Neural cell (in vitro differentiated cells): ENCODE data around the gene SELENOI. TPM values are rescaled to one million over a fixed set of nuclear protein-coding genes. Genes with fewer than 3 reads are reported as not detected.

Experiments used
- H2AFZ ChIP-seq: fragments of 200-600, 300-800 bp; sonication (generic), shearing (Covaris generic); 2 replicates; pipeline ENCODE4 v1.6.0; 2014; ENCODE audit warnings: low read depth, mild to moderate bottlenecking, antibody characterized with exemption, low read length, moderate library complexity
- H3F3A ChIP-seq: fragments of 200-600 bp; shearing (Covaris generic); 2 replicates; pipeline ENCODE4 v1.6.1; 2016; ENCODE audit warnings: mild to moderate bottlenecking, moderate library complexity, mixed read lengths, antibody characterized with exemption, low read length; ENCODE audit not compliant: insufficient read depth, poor library complexity, severe bottlenecking
- H3K27ac ChIP-seq: fragments of 200-600, 300-800 bp; sonication (generic), shearing (Covaris generic); 2 replicates; pipeline ENCODE4 v1.5.1; 2014; ENCODE audit warnings: mild to moderate bottlenecking, low read length, moderate library complexity
- H3K27me3 ChIP-seq: fragments of 300-800, 200-600 bp; sonication (generic), shearing (Covaris generic); 2 replicates; pipeline ENCODE4 v1.6.0; 2014; ENCODE audit warnings: mild to moderate bottlenecking, low read depth, low read length, moderate library complexity; ENCODE audit not compliant: insufficient read depth
- H3K36me3 ChIP-seq: fragments of 300-800, 200-600 bp; sonication (generic), shearing (Covaris generic); 2 replicates; pipeline ENCODE4 v1.5.1; 2014; ENCODE audit warnings: mild to moderate bottlenecking, antibody characterized with exemption, low read length, moderate library complexity; ENCODE audit not compliant: insufficient read depth
- H3K4me2 ChIP-seq: fragments of 300-800, 200-600 bp; sonication (generic), shearing (Covaris generic); 2 replicates; pipeline ENCODE4 v1.6.0; 2014; ENCODE audit warnings: mild to moderate bottlenecking, low read length
- H3K4me3 ChIP-seq: fragments of 300-800, 200-600 bp; sonication (generic), shearing (Covaris generic); 2 replicates; pipeline ENCODE4 v1.5.1; 2014; ENCODE audit warnings: mild to moderate bottlenecking, low read length, moderate library complexity
- H3K79me2 ChIP-seq: fragments of 200-600 bp; shearing (Covaris generic); replicated peaks from 2 replicates; pipeline ENCODE4 v1.6.0; 2014; ENCODE audit warnings: mild to moderate bottlenecking, low read length, moderate library complexity; ENCODE audit not compliant: insufficient read depth
- H3K9ac ChIP-seq: fragments of 300-800, 200-600 bp; sonication (generic), shearing (Covaris generic); 2 replicates; pipeline ENCODE4 v1.6.1; 2016; ENCODE audit warnings: mild to moderate bottlenecking, low read length, mixed read lengths
- H3K9me2 ChIP-seq: fragments of 200-600 bp; shearing (Covaris generic); 2 replicates; pipeline ENCODE4 v1.6.1; 2016; ENCODE audit warnings: mild to moderate bottlenecking, low read length, mixed read lengths; ENCODE audit not compliant: insufficient read depth
- H3K9me3 ChIP-seq: fragments of 200-600, 300-800 bp; sonication (generic), shearing (Covaris generic); 2 replicates; pipeline ENCODE4 v1.6.1; 2016; ENCODE audit warnings: mild to moderate bottlenecking, mixed run types, low read length, moderate library complexity, mixed read lengths
- H4K20me1 ChIP-seq: fragments of 200-600 bp; shearing (Covaris generic); 2 replicates; pipeline ENCODE4 v1.6.1; 2016; ENCODE audit warnings: mild to moderate bottlenecking, mixed run types; ENCODE audit not compliant: insufficient read depth
- EP300 ChIP-seq: fragments of 450-650 bp; conservative IDR thresholded peaks from 2 replicates; pipeline ENCODE4 v1.6.1; 2014; ENCODE audit warnings: antibody characterized with exemption, mild to moderate bottlenecking, moderate library complexity; ENCODE audit not compliant: poor library complexity, severe bottlenecking
- EZH2 ChIP-seq: fragments of 200-600, 300-800 bp; shearing (Covaris generic), sonication (generic); IDR thresholded peaks from 2 replicates; pipeline ENCODE4 v1.6.1; 2014; ENCODE audit warnings: antibody characterized with exemption, low read length, borderline replicate concordance, mild to moderate bottlenecking; ENCODE audit not compliant: insufficient read depth, poor library complexity, severe bottlenecking
- MXI1 ChIP-seq: fragments of 450-650 bp; conservative IDR thresholded peaks from 2 replicates; pipeline ENCODE4 v1.6.1; 2014; ENCODE audit warnings: antibody characterized with exemption, mild to moderate bottlenecking; ENCODE audit not compliant: poor library complexity, severe bottlenecking
- POLR2AphosphoS5 ChIP-seq: IDR thresholded peaks from 2 replicates; pipeline ENCODE4 v1.6.1; 2012
- RAD21 ChIP-seq: fragments of 450-650 bp; conservative IDR thresholded peaks from 2 replicates; pipeline ENCODE4 v1.6.1; 2014; ENCODE audit warnings: antibody characterized with exemption, mild to moderate bottlenecking, moderate library complexity
- SMC3 ChIP-seq: fragments of 450-650 bp; conservative IDR thresholded peaks from 2 replicates; pipeline ENCODE4 v1.6.1; 2014; ENCODE audit warnings: antibody characterized with exemption, mild to moderate bottlenecking, moderate library complexity; ENCODE audit not compliant: poor library complexity
- TAF1 ChIP-seq: IDR thresholded peaks from 2 replicates; pipeline ENCODE4 v1.6.1; 2012; ENCODE audit warnings: low read depth
- polyA plus RNA-seq: library from polyadenylated mRNA; depleted of rRNA; stranded (reverse); fragments of >200 nt; gene quantifications from 2 replicates; pipeline ENCODE4 v1.2.3, GENCODE V29; 2014
- TF ChIP-seq, protein P1 (sequence below): fragments of 450-650 bp; IDR thresholded peaks from 2 replicates; pipeline ENCODE4 v1.5.1; 2014; ENCODE audit warnings: antibody characterized with exemption, mild to moderate bottlenecking, moderate library complexity; ENCODE audit not compliant: poor library complexity, severe bottlenecking
- TF ChIP-seq, protein P2 (sequence below): IDR thresholded peaks from 2 replicates; pipeline ENCODE4 v1.6.1; 2012; ENCODE audit warnings: borderline replicate concordance

Gene SELENOI
- polyA plus RNA-seq, 1 donor from 2014 or later: 25.2 TPM

DNA sequence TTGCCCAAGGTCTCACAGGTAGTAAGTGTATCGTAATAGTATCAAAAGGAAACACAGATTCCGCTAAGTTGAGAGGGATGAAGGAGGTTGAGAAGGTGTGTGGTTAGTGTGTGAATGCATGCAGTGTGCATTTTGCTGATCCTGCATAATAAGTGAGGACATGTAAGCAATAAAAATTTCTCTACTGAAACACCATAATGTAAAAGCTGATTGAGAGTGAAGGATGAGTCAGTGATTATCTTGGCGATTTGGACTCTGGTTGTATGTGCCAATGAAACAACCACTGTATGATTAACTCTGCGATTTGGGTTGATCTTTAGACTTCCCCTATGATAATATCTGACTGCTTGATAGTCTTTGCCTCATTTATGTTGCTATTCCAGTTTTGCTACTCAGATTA, 17.4 kb downstream of the SELENOI start:
- H2AFZ ChIP-seq: no peak overlapping the region
- H3K27me3 ChIP-seq: no peaks in the 10 kb centered on the region
- no peaks in the 10 kb centered on the region for H3K9me2 ChIP-seq
- no peak for TF ChIP-seq EZH2
- no peak for TF ChIP-seq MXI1
- no peak for TF ChIP-seq TAF1
- no peak for TF ChIP-seq EP300
- no peak for TF ChIP-seq RAD21
- TF ChIP-seq, protein P1, sequence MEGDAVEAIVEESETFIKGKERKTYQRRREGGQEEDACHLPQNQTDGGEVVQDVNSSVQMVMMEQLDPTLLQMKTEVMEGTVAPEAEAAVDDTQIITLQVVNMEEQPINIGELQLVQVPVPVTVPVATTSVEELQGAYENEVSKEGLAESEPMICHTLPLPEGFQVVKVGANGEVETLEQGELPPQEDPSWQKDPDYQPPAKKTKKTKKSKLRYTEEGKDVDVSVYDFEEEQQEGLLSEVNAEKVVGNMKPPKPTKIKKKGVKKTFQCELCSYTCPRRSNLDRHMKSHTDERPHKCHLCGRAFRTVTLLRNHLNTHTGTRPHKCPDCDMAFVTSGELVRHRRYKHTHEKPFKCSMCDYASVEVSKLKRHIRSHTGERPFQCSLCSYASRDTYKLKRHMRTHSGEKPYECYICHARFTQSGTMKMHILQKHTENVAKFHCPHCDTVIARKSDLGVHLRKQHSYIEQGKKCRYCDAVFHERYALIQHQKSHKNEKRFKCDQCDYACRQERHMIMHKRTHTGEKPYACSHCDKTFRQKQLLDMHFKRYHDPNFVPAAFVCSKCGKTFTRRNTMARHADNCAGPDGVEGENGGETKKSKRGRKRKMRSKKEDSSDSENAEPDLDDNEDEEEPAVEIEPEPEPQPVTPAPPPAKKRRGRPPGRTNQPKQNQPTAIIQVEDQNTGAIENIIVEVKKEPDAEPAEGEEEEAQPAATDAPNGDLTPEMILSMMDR: no peak
- TF ChIP-seq POLR2AphosphoS5: no peak
- TF ChIP-seq SMC3: no peak
- TF ChIP-seq, protein P2, sequence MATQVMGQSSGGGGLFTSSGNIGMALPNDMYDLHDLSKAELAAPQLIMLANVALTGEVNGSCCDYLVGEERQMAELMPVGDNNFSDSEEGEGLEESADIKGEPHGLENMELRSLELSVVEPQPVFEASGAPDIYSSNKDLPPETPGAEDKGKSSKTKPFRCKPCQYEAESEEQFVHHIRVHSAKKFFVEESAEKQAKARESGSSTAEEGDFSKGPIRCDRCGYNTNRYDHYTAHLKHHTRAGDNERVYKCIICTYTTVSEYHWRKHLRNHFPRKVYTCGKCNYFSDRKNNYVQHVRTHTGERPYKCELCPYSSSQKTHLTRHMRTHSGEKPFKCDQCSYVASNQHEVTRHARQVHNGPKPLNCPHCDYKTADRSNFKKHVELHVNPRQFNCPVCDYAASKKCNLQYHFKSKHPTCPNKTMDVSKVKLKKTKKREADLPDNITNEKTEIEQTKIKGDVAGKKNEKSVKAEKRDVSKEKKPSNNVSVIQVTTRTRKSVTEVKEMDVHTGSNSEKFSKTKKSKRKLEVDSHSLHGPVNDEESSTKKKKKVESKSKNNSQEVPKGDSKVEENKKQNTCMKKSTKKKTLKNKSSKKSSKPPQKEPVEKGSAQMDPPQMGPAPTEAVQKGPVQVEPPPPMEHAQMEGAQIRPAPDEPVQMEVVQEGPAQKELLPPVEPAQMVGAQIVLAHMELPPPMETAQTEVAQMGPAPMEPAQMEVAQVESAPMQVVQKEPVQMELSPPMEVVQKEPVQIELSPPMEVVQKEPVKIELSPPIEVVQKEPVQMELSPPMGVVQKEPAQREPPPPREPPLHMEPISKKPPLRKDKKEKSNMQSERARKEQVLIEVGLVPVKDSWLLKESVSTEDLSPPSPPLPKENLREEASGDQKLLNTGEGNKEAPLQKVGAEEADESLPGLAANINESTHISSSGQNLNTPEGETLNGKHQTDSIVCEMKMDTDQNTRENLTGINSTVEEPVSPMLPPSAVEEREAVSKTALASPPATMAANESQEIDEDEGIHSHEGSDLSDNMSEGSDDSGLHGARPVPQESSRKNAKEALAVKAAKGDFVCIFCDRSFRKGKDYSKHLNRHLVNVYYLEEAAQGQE: no peak
- no peak overlapping the region for H3K4me2 ChIP-seq
- no peak overlapping the region for H3K4me3 ChIP-seq
- H3K27ac ChIP-seq: no peak overlapping the region
- H3K79me2 ChIP-seq: peaks cover 5% of the 10 kb centered on the region
- H4K20me1 ChIP-seq: no peaks in the 10 kb centered on the region
- no peaks in the 10 kb centered on the region for H3K9me3 ChIP-seq
- H3K36me3 ChIP-seq: peaks cover 10% of the 10 kb centered on the region
- H3F3A ChIP-seq: no peaks in the 10 kb centered on the region
- no peak overlapping the region for H3K9ac ChIP-seq

DNA sequence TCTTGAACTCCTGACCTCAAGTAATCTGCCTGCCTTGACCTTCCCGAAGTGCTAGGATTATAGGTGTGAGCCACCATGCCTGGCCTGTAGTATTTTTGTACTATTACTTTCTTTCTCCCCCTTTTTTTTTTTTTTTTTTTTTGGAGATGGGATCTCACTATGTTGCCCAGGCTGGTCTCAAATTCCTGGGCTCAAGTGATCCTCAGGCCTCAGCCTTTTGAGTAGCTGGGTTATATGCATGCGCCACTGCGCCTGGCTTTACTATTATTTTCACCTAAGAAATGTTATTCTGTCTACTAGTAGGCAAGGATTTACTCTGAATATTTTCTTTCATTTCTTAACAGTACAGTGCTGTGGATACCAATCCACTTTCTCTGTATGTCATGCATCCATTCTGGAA, 18.0 kb downstream of the SELENOI start:
- H3K79me2 ChIP-seq: peaks cover 3% of the 10 kb centered on the region
- H3K27ac ChIP-seq: no peak overlapping the region
- H4K20me1 ChIP-seq: no peaks in the 10 kb centered on the region
- TF ChIP-seq POLR2AphosphoS5: no peak
- no peak for TF ChIP-seq MXI1
- no peak for TF ChIP-seq RAD21
- TF ChIP-seq, protein P2: no peak
- TF ChIP-seq SMC3: no peak
- H3K4me2 ChIP-seq: no peak overlapping the region
- no peak overlapping the region for H3K9ac ChIP-seq
- H3K9me3 ChIP-seq: no peaks in the 10 kb centered on the region
- no peaks in the 10 kb centered on the region for H3K27me3 ChIP-seq
- H3K36me3 ChIP-seq: peaks cover 10% of the 10 kb centered on the region
- H2AFZ ChIP-seq: no peak overlapping the region
- H3K9me2 ChIP-seq: no peaks in the 10 kb centered on the region
- H3K4me3 ChIP-seq: no peak overlapping the region
- H3F3A ChIP-seq: no peaks in the 10 kb centered on the region
